GM23338 (cell line): ENCODE results near the gene UBL3. TPM values are rescaled to one million over a fixed set of nuclear protein-coding genes. Genes with fewer than 3 reads are reported as not detected.

Source experiments
- ATAC-seq: fragments of 200-7000 bp; cut with Tn5 transposase; 3 replicates; pipeline ENCODE4 v1.9.1; 2020
- DNase-seq: peaks from one replicate; pipeline ENCODE4 v3.0.0-alpha.2; 2015; ENCODE audit warnings: low spot score
- H2AFZ ChIP-seq: fragments of 200-600 bp; sonication (generic); 2 replicates; pipeline ENCODE4 v1.8.0; 2016; ENCODE audit warnings: antibody characterized with exemption, mild to moderate bottlenecking, moderate library complexity
- H3F3A ChIP-seq: fragments of 200-600 bp; sonication (generic); replicated peaks from 2 replicates; pipeline ENCODE4 v1.8.0; 2017; ENCODE audit warnings: antibody characterized with exemption, mixed run types, low read depth
- H3K27ac ChIP-seq: fragments of 200-600 bp; sonication (generic); 2 replicates; pipeline ENCODE4 v1.6.1; 2016; ENCODE audit warnings: low read depth
- H3K27me3 ChIP-seq: fragments of 200-600 bp; sonication (generic); 2 replicates; pipeline ENCODE4 v1.8.0; 2016; ENCODE audit warnings: mild to moderate bottlenecking, mixed run types, moderate library complexity; ENCODE audit not compliant: insufficient read depth
- H3K36me3 ChIP-seq: fragments of 200-600 bp; sonication (generic); 2 replicates; pipeline ENCODE4 v1.8.0; 2016; ENCODE audit warnings: mild to moderate bottlenecking; ENCODE audit not compliant: insufficient read depth
- H3K4me1 ChIP-seq: fragments of 200-600 bp; sonication (generic); 2 replicates; pipeline ENCODE4 v1.8.0; 2016; ENCODE audit warnings: mild to moderate bottlenecking, moderate library complexity; ENCODE audit not compliant: insufficient read depth
- H3K4me2 ChIP-seq: fragments of 200-600 bp; sonication (generic); 2 replicates; pipeline ENCODE4 v1.7.1; 2017; ENCODE audit warnings: mixed run types
- H3K4me3 ChIP-seq: fragments of 200-600 bp; sonication (generic); 2 replicates; pipeline ENCODE4 v1.6.1; 2016; ENCODE audit warnings: mixed run types
- H3K79me2 ChIP-seq: fragments of 200-600 bp; sonication (generic); replicated peaks from 2 replicates; pipeline ENCODE4 v1.8.0; 2017; ENCODE audit warnings: mild to moderate bottlenecking; ENCODE audit not compliant: insufficient read depth
- H3K9me2 ChIP-seq: fragments of 200-600 bp; sonication (generic); 2 replicates; pipeline ENCODE4 v1.8.0; 2017; ENCODE audit not compliant: insufficient read depth
- H4K20me1 ChIP-seq: fragments of 200-600 bp; sonication (generic); replicated peaks from 2 replicates; pipeline ENCODE4 v1.8.0; 2017; ENCODE audit warnings: mild to moderate bottlenecking; ENCODE audit not compliant: insufficient read depth
- H3K27ac Mint-ChIP-seq: 2 replicates; pipeline ENCODE4 v1.8.0; 2020; ENCODE audit warnings: inconsistent platforms, mild to moderate bottlenecking, moderate library complexity, mixed read lengths
- H3K27me3 Mint-ChIP-seq: 3 replicates; pipeline ENCODE4 v1.8.0; 2022; ENCODE audit warnings: low read depth, mild to moderate bottlenecking, moderate library complexity, mixed read lengths, inconsistent platforms; ENCODE audit not compliant: insufficient read depth, poor library complexity
- H3K36me3 Mint-ChIP-seq: 3 replicates; pipeline ENCODE4 v1.8.0; 2021; ENCODE audit warnings: low read depth, mild to moderate bottlenecking, inconsistent platforms, moderate library complexity, mixed read lengths
- H3K4me1 Mint-ChIP-seq: 3 replicates; pipeline ENCODE4 v1.8.0; 2020; ENCODE audit warnings: mild to moderate bottlenecking, inconsistent platforms, mixed read lengths
- H3K4me3 Mint-ChIP-seq: 3 replicates; pipeline ENCODE4 v1.8.0; 2021; ENCODE audit warnings: moderate library complexity, mild to moderate bottlenecking, inconsistent platforms, mixed read lengths
- H3K9me3 Mint-ChIP-seq: 3 replicates; pipeline ENCODE4 v1.8.0; 2020; ENCODE audit warnings: moderate library complexity, mild to moderate bottlenecking, inconsistent platforms, mixed read lengths
- CREB1 ChIP-seq: fragments of 250-450 bp; sonication (Bioruptor Pico); IDR thresholded peaks from 2 replicates; pipeline ENCODE4 v1.5.0; 2020; ENCODE audit warnings: low read depth, mild to moderate bottlenecking, moderate library complexity
- CTCF ChIP-seq, 2 experiments: fragments of 200-600 bp in 1 of 2; sonication (generic) in 1 of 2; conservative IDR thresholded peaks; 2 replicates each; pipeline versions ENCODE4 v1.5.1 to v1.6.1; 2016 to 2017; ENCODE audit warnings: antibody characterized with exemption in 2 of 2, low read depth in 2 of 2, mild to moderate bottlenecking in 2 of 2, moderate library complexity in 1 of 2
- EZH2 ChIP-seq: fragments of 200-600 bp; sonication (generic); IDR thresholded peaks from one replicate; pipeline ENCODE4 v1.8.0; 2017; ENCODE audit warnings: antibody characterized with exemption, mild to moderate bottlenecking, low read depth; ENCODE audit not compliant: unreplicated experiment
- EZH2phosphoT487 ChIP-seq: fragments of 200-600 bp; sonication (generic); IDR thresholded peaks from one replicate; pipeline ENCODE4 v1.8.1; 2018; ENCODE audit warnings: antibody characterized with exemption; ENCODE audit not compliant: unreplicated experiment
- JUNB ChIP-seq: IDR thresholded peaks from one replicate; pipeline ENCODE4 v1.6.1; 2016; ENCODE audit warnings: antibody characterized with exemption; ENCODE audit not compliant: unreplicated experiment
- NANOG ChIP-seq: IDR thresholded peaks from 2 replicates; pipeline ENCODE4 v1.6.1; 2016; ENCODE audit warnings: antibody characterized with exemption, borderline replicate concordance
- POLR2AphosphoS5 ChIP-seq: IDR thresholded peaks from 2 replicates; pipeline ENCODE4 v1.6.1; 2016; ENCODE audit warnings: antibody characterized with exemption, low read depth
- STAT1 ChIP-seq: IDR thresholded peaks from one replicate; pipeline ENCODE4 v1.6.1; 2016; ENCODE audit warnings: antibody characterized with exemption; ENCODE audit not compliant: unreplicated experiment
- ZNF114 ChIP-seq: fragments of 250-450 bp; sonication (Bioruptor Pico); IDR thresholded peaks from 2 replicates; pipeline ENCODE4 v1.5.0; 2020; ENCODE audit warnings: mild to moderate bottlenecking, moderate library complexity
- ZNF331 ChIP-seq: fragments of 250-450 bp; sonication (Bioruptor Pico); IDR thresholded peaks from 2 replicates; pipeline ENCODE4 v1.5.0; 2020; ENCODE audit warnings: low read depth, mild to moderate bottlenecking, moderate library complexity
- polyA plus RNA-seq: library from polyadenylated mRNA; unstranded; fragments of >200 nt; fragmentation: Nextera tagmentation; extraction: Ambion mirVana; gene quantifications from 2 replicates; pipeline ENCODE4 v1.2.1, GENCODE V29; 2016
- total RNA-seq: library from RNA; depleted of rRNA; stranded (reverse); fragments of >200 nt; shearing (Covaris generic); gene quantifications from 2 replicates; pipeline ENCODE4 v1.2.3, GENCODE V29; 2014
- TF ChIP-seq, protein P1 (sequence below): fragments of 250-450 bp; sonication (Bioruptor Pico); IDR thresholded peaks from 2 replicates; pipeline ENCODE4 v1.5.0; 2020; ENCODE audit warnings: mild to moderate bottlenecking, moderate library complexity
- TF ChIP-seq, protein P2 (sequence below): IDR thresholded peaks from 2 replicates; pipeline ENCODE4 v1.6.1; 2016; ENCODE audit warnings: antibody characterized with exemption
- TF ChIP-seq, protein P3 (sequence below): IDR thresholded peaks from one replicate; pipeline ENCODE4 v1.6.1; 2018; ENCODE audit warnings: antibody characterized with exemption; ENCODE audit not compliant: unreplicated experiment

Gene UBL3
- total and polyA plus RNA-seq, 2 experiments from 2014 or later, result 9.7 to 21.1 TPM

DNA sequence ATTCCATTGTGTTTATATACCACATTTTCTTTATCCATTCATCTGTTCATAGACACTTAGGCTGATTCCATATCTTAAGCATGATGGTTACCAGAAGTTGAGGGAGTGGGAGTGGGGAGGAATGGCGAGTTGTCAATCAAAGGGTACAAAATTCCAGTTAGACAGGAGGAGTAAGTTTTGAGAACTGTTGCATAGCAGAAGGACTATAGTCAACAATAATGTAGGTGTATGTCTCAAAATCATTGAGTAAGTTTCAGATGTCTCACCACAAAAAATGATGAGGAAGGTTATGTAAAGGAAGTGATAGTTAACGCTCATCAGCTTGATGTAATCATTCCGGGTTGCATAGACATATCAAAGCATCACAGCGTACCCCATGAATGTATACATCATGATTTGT is 4.6 kb upstream of the UBL3 start:
- no peaks in the 10 kb centered on the region for H3K36me3 Mint-ChIP-seq

More for the DNA sequence above, 4.6 kb upstream of the UBL3 start:
- Mint-ChIP-seq H3K9me3 (no peaks in the 10 kb centered on the region), H3K27me3 (no peaks in the 10 kb centered on the region), H3K27ac (no peak overlapping the region), H3K4me3 (no peak overlapping the region), H3K4me1 (peaks cover 8% of the 10 kb centered on the region)
- H3K36me3 ChIP-seq, result no peaks in the 10 kb centered on the region
- peaks cover 4% of the 10 kb centered on the region for H3K4me1 ChIP-seq
- no peaks in the 10 kb centered on the region for H4K20me1 ChIP-seq
- H3F3A ChIP-seq, result no peaks in the 10 kb centered on the region
- H3K27me3 ChIP-seq, result no peaks in the 10 kb centered on the region
- no peak overlapping the region for H3K4me2 ChIP-seq
- no peaks in the 10 kb centered on the region for H3K9me2 ChIP-seq
- H2AFZ ChIP-seq, result no peak overlapping the region
- TF ChIP-seq CTCF (conservative IDR thresholded peaks at IDR 0.05; ENCODE audit: low read depth in 2 of 2) (no peak), CREB1 (CRISPR knock-in tag) (no peak), POLR2AphosphoS5 (no peak), EZH2 (no peak), STAT1 (no peak), ZNF114 (CRISPR knock-in tag) (no peak), JUNB (no peak), NANOG (no peak), EZH2phosphoT487 (no peak), ZNF331 (no peak)
- TF ChIP-seq, protein P1, sequence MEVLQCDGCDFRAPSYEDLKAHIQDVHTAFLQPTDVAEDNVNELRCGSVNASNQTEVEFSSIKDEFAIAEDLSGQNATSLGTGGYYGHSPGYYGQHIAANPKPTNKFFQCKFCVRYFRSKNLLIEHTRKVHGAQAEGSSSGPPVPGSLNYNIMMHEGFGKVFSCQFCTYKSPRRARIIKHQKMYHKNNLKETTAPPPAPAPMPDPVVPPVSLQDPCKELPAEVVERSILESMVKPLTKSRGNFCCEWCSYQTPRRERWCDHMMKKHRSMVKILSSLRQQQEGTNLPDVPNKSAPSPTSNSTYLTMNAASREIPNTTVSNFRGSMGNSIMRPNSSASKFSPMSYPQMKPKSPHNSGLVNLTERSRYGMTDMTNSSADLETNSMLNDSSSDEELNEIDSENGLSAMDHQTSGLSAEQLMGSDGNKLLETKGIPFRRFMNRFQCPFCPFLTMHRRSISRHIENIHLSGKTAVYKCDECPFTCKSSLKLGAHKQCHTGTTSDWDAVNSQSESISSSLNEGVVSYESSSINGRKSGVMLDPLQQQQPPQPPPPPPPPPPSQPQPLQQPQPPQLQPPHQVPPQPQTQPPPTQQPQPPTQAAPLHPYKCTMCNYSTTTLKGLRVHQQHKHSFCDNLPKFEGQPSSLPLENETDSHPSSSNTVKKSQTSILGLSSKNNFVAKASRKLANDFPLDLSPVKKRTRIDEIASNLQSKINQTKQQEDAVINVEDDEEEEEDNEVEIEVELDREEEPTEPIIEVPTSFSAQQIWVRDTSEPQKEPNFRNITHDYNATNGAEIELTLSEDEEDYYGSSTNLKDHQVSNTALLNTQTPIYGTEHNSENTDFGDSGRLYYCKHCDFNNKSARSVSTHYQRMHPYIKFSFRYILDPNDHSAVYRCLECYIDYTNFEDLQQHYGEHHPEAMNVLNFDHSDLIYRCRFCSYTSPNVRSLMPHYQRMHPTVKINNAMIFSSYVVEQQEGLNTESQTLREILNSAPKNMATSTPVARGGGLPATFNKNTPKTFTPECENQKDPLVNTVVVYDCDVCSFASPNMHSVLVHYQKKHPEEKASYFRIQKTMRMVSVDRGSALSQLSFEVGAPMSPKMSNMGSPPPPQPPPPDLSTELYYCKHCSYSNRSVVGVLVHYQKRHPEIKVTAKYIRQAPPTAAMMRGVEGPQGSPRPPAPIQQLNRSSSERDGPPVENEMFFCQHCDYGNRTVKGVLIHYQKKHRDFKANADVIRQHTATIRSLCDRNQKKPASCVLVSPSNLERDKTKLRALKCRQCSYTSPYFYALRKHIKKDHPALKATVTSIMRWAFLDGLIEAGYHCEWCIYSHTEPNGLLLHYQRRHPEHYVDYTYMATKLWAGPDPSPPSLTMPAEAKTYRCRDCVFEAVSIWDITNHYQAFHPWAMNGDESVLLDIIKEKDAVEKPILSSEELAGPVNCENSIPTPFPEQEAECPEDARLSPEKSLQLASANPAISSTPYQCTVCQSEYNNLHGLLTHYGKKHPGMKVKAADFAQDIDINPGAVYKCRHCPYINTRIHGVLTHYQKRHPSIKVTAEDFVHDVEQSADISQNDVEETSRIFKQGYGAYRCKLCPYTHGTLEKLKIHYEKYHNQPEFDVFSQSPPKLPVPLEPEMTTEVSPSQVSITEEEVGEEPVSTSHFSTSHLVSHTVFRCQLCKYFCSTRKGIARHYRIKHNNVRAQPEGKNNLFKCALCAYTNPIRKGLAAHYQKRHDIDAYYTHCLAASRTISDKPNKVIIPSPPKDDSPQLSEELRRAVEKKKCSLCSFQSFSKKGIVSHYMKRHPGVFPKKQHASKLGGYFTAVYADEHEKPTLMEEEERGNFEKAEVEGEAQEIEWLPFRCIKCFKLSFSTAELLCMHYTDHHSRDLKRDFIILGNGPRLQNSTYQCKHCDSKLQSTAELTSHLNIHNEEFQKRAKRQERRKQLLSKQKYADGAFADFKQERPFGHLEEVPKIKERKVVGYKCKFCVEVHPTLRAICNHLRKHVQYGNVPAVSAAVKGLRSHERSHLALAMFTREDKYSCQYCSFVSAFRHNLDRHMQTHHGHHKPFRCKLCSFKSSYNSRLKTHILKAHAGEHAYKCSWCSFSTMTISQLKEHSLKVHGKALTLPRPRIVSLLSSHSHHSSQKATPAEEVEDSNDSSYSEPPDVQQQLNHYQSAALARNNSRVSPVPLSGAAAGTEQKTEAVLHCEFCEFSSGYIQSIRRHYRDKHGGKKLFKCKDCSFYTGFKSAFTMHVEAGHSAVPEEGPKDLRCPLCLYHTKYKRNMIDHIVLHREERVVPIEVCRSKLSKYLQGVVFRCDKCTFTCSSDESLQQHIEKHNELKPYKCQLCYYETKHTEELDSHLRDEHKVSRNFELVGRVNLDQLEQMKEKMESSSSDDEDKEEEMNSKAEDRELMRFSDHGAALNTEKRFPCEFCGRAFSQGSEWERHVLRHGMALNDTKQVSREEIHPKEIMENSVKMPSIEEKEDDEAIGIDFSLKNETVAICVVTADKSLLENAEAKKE (CRISPR knock-in tag), result no peak
- TF ChIP-seq, protein P2, sequence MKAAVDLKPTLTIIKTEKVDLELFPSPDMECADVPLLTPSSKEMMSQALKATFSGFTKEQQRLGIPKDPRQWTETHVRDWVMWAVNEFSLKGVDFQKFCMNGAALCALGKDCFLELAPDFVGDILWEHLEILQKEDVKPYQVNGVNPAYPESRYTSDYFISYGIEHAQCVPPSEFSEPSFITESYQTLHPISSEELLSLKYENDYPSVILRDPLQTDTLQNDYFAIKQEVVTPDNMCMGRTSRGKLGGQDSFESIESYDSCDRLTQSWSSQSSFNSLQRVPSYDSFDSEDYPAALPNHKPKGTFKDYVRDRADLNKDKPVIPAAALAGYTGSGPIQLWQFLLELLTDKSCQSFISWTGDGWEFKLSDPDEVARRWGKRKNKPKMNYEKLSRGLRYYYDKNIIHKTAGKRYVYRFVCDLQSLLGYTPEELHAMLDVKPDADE, result no peak
- TF ChIP-seq, protein P3, sequence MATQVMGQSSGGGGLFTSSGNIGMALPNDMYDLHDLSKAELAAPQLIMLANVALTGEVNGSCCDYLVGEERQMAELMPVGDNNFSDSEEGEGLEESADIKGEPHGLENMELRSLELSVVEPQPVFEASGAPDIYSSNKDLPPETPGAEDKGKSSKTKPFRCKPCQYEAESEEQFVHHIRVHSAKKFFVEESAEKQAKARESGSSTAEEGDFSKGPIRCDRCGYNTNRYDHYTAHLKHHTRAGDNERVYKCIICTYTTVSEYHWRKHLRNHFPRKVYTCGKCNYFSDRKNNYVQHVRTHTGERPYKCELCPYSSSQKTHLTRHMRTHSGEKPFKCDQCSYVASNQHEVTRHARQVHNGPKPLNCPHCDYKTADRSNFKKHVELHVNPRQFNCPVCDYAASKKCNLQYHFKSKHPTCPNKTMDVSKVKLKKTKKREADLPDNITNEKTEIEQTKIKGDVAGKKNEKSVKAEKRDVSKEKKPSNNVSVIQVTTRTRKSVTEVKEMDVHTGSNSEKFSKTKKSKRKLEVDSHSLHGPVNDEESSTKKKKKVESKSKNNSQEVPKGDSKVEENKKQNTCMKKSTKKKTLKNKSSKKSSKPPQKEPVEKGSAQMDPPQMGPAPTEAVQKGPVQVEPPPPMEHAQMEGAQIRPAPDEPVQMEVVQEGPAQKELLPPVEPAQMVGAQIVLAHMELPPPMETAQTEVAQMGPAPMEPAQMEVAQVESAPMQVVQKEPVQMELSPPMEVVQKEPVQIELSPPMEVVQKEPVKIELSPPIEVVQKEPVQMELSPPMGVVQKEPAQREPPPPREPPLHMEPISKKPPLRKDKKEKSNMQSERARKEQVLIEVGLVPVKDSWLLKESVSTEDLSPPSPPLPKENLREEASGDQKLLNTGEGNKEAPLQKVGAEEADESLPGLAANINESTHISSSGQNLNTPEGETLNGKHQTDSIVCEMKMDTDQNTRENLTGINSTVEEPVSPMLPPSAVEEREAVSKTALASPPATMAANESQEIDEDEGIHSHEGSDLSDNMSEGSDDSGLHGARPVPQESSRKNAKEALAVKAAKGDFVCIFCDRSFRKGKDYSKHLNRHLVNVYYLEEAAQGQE, result no peak
- H3K27ac ChIP-seq, result no peak overlapping the region
- DNase-seq (no peak), ATAC-seq (no peak)
- no peak overlapping the region for H3K4me3 ChIP-seq
- no peaks in the 10 kb centered on the region for H3K79me2 ChIP-seq
